ENCODE results near the gene TYW1.

DNA sequence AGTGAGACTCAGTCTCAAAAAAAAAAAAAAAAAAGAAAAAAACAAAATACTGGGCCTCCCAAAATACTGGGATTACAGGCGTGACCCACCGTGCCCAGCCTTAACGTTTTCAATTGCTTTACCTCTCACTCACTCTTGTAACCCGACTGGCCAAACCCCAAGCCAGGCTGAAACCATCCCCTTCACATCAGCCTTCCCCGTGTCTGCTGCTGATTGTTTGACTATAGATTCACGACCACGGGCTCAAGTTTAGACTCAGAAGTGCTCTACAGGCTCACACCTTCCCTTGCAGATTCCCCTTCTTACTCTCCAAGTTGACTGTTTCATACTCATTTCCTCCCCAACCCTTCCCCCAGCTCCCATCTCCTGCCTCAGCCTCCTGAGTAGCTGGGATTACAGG, 22.3 kb downstream of the TYW1 start:
- TF ChIP-seq, protein P1, sequence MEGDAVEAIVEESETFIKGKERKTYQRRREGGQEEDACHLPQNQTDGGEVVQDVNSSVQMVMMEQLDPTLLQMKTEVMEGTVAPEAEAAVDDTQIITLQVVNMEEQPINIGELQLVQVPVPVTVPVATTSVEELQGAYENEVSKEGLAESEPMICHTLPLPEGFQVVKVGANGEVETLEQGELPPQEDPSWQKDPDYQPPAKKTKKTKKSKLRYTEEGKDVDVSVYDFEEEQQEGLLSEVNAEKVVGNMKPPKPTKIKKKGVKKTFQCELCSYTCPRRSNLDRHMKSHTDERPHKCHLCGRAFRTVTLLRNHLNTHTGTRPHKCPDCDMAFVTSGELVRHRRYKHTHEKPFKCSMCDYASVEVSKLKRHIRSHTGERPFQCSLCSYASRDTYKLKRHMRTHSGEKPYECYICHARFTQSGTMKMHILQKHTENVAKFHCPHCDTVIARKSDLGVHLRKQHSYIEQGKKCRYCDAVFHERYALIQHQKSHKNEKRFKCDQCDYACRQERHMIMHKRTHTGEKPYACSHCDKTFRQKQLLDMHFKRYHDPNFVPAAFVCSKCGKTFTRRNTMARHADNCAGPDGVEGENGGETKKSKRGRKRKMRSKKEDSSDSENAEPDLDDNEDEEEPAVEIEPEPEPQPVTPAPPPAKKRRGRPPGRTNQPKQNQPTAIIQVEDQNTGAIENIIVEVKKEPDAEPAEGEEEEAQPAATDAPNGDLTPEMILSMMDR (conservative IDR thresholded peaks at IDR 0.05; ENCODE audit: low read depth, low read length), result no peak
- TF ChIP-seq EZH2 (IDR thresholded peaks at IDR 0.05; ENCODE audit: borderline replicate concordance, low read depth, low read length, poor library complexity, severe bottlenecking), result no peak
